ENCODE data around the gene ARMC9. TPM values are rescaled to one million over a fixed set of nuclear protein-coding genes. Genes with fewer than 3 reads are reported as not detected.
A peak's percentile ranks its signal among the peaks of the same experiment; 100 is the strongest.
"Not testable (repeated sequence)": the region's sequence is repeated elsewhere in the genome, so short reads cannot be mapped to it uniquely, and the experiment has no call there.

Gene ARMC9
- total and polyA plus RNA-seq, 7 donors = 1.4 to 18.4 (median 2.2) TPM

GRCh38 chr2:231348173-231348572 lies 149.7 kb downstream of the ARMC9 start:
- 74 to 82% (median 80%) methylated on average over 2 of the region's 2 CpGs for WGBS, 3 donors
- H3K27me3 ChIP-seq (ENCODE audit: insufficient read depth in 3 of 3, low read length in 2 of 3) = no peaks in the 10 kb centered on the region
- no peaks in the 10 kb centered on the region for H3K36me3 ChIP-seq (ENCODE audit: insufficient read depth in 1 of 2, low read depth in 1 of 2)
- no peak overlapping the region for H3K4me3 ChIP-seq
- TF ChIP-seq, protein P1, sequence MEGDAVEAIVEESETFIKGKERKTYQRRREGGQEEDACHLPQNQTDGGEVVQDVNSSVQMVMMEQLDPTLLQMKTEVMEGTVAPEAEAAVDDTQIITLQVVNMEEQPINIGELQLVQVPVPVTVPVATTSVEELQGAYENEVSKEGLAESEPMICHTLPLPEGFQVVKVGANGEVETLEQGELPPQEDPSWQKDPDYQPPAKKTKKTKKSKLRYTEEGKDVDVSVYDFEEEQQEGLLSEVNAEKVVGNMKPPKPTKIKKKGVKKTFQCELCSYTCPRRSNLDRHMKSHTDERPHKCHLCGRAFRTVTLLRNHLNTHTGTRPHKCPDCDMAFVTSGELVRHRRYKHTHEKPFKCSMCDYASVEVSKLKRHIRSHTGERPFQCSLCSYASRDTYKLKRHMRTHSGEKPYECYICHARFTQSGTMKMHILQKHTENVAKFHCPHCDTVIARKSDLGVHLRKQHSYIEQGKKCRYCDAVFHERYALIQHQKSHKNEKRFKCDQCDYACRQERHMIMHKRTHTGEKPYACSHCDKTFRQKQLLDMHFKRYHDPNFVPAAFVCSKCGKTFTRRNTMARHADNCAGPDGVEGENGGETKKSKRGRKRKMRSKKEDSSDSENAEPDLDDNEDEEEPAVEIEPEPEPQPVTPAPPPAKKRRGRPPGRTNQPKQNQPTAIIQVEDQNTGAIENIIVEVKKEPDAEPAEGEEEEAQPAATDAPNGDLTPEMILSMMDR (IDR thresholded peaks at IDR 0.05) = no peak
- intact Hi-C loops (cut with DNase I) = no loop called here
- DNase-seq (no peak), ATAC-seq (no peak)
- no peaks in the 10 kb centered on the region for H3K4me1 ChIP-seq
- no peaks in the 10 kb centered on the region for H3K9me3 ChIP-seq
- H3K27ac ChIP-seq = no peak overlapping the region

DNA sequence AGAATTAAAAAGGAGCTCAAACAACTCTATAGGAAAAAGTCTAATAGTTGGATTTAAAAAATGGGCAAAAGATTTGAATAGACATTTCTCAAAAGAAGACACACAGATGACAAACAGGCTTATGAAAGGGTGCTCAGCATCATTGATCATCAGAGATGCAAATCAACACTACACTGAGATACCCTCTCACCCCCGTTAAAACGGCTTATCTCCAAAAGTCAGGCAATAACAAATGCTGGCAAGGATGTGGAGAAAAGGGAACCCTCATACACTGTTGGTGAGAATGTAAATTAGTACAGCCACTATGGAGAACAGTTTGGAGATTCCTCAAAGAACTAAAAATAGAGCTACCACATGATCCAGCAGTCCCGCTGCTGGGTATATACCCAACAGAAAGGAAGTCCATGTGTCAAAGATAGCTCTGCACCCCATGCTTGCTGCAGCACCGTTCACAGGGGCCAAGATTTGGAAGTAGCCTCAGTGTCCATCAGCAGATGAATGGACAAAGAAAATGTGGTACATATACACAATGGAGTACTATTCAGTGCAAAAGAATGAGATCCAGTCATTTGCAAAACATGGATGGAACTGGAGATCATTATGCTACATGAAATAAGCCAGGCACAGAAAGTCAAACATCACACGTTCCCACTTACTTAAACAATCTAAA lies 150.4 kb downstream of the ARMC9 start:
- 62 to 81% (median 66%) methylated on average over 5 of the region's 5 CpGs for WGBS, 3 donors
- TF ChIP-seq, protein P1 (IDR thresholded peaks at IDR 0.05) = no peak
- H3K9me3 ChIP-seq = no peaks in the 10 kb centered on the region
- ATAC-seq (no peak), DNase-seq (no peak)
- no peaks in the 10 kb centered on the region for H3K27me3 ChIP-seq (ENCODE audit: insufficient read depth in 3 of 3, low read length in 2 of 3)
- intact Hi-C loops (cut with DNase I) = no loop called here
- no peak overlapping the region for H3K4me3 ChIP-seq
- H3K27ac ChIP-seq = no peak overlapping the region
- no peaks in the 10 kb centered on the region for H3K4me1 ChIP-seq
- no peaks in the 10 kb centered on the region for H3K36me3 ChIP-seq (ENCODE audit: insufficient read depth in 1 of 2, low read depth in 1 of 2)

DNA sequence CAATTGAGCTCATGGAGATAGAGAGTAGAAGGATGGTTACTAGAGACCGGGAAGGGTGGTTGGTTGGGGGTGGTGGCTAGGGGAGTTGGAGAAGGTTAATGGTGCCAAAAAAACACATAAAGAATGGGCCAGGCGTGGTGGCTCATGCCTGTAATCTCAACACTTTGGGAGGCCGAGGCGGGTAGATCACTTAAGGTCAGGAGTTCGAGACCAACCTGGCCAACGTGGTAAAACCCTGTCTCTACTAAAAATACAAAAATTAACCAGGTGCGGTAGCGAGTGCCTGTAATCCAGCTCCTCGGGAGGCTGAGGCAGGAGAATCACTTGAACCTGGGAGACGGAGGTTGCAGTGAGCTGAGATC lies 150.9 kb downstream of the ARMC9 start:
- H3K4me1 ChIP-seq; intact Hi-C loops (cut with DNase I); H3K36me3 ChIP-seq (ENCODE audit: insufficient read depth in 1 of 2, low read depth in 1 of 2); H3K9me3 ChIP-seq; H3K27me3 ChIP-seq (ENCODE audit: insufficient read depth in 3 of 3, low read length in 2 of 3); H3K4me3 ChIP-seq; ATAC-seq; DNase-seq; H3K27ac ChIP-seq: not testable (repeated sequence)
- WGBS, 3 donors = 91 to 97% (median 95%) methylated on average over 10 of the region's 10 CpGs

DNA sequence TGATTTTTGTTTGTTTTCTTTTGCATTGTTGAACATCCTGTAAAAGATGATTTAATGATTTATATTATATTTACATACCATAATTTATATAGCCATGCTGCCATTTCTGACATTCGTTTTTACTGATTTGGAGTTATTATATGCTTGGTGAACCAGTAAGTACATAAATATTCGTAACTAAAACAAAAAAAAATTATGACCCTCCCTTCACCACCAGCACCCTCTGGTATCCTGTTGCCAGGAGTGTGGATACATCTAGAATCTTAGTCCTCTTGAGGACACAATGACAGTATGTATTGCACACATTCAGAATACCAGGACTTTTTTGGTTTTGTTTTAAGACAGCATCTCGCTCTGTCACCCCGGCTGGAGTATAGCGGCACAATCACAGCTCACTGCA lies 153.2 kb downstream of the ARMC9 start:
- DNase-seq (no peak), ATAC-seq (no peak)
- Histone ChIP-seq H3K4me3 (no peak overlapping the region), H3K36me3 (ENCODE audit: insufficient read depth in 1 of 2, low read depth in 1 of 2) (no peaks in the 10 kb centered on the region), H3K27me3 (ENCODE audit: insufficient read depth in 3 of 3, low read length in 2 of 3) (no peaks in the 10 kb centered on the region), H3K27ac (no peak overlapping the region), H3K9me3 (no peaks in the 10 kb centered on the region), H3K4me1 (no peaks in the 10 kb centered on the region)
- TF ChIP-seq, protein P1 (IDR thresholded peaks at IDR 0.05) = no peak
- intact Hi-C loops (cut with DNase I) = no loop called here
- WGBS, 3 donors = 83 to 95% (median 90%) methylated on average over 5 of the region's 5 CpGs

DNA sequence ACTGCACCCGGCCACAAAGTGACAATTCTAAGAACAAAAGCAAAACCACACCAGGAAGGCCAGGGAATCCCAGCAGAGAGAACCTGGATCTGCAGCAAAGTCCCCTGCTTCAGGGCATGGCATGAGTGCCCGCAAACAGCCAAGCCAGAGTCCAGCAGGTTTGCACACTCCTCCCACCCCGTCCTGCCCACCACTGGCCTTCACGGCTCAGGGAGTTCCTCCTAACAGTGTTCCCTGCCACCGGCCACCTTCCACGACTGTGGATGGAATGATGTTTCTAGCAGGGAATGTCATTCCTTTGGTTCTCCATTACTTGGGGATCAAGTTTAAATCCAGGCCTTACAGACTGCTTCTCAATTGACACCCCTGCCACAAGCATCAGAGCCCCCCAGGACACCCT lies 155.0 kb downstream of the ARMC9 start:
- H3K4me1 ChIP-seq = no peaks in the 10 kb centered on the region
- no peak overlapping the region for H3K4me3 ChIP-seq
- no peak overlapping the region for H3K27ac ChIP-seq
- H3K36me3 ChIP-seq (ENCODE audit: insufficient read depth in 1 of 2, low read depth in 1 of 2) = no peaks in the 10 kb centered on the region
- no peaks in the 10 kb centered on the region for H3K9me3 ChIP-seq
- TF ChIP-seq, protein P1 (IDR thresholded peaks at IDR 0.05) = no peak
- H3K27me3 ChIP-seq (ENCODE audit: insufficient read depth in 3 of 3, low read length in 2 of 3) = no peaks in the 10 kb centered on the region
- ATAC-seq (no peak), DNase-seq (peak in 1 of 2 donors; percentile 43)
- WGBS, 3 donors = 80 to 84% (median 81%) methylated on average over 5 of the region's 6 CpGs
- intact Hi-C loops (cut with DNase I) = no loop called here

Measured in psoas muscle (tissue), 8 donors.